IPS DF 19.7 (cell line): Measurements from ENCODE around the gene TAF9B.
"Not testable (repeated sequence)": the region's sequence is repeated elsewhere in the genome, so short reads cannot be mapped to it uniquely, and the experiment has no call there.

Experiments used
- DNase-seq: peaks from one replicate; pipeline ENCODE4 v3.0.0-alpha.2; 2013; ENCODE audit warnings: low read depth, low spot score

The TAF9B gene, protein sequence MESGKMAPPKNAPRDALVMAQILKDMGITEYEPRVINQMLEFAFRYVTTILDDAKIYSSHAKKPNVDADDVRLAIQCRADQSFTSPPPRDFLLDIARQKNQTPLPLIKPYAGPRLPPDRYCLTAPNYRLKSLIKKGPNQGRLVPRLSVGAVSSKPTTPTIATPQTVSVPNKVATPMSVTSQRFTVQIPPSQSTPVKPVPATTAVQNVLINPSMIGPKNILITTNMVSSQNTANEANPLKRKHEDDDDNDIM

GRCh38 chrX:78139160-78140123 lies at the start of gene TAF9B:
Gene TAF9B, minus strand, starts transcription at chrX:78139650. Its CDS starts 39 bp downstream, at chrX:78139611.
- peak; percentile 30 for DNase-seq

- DNase-seq, result no peak
Observed at GRCh38 chrX:78182881-78183280, 43.4 kb upstream of the TAF9B start.

DNA sequence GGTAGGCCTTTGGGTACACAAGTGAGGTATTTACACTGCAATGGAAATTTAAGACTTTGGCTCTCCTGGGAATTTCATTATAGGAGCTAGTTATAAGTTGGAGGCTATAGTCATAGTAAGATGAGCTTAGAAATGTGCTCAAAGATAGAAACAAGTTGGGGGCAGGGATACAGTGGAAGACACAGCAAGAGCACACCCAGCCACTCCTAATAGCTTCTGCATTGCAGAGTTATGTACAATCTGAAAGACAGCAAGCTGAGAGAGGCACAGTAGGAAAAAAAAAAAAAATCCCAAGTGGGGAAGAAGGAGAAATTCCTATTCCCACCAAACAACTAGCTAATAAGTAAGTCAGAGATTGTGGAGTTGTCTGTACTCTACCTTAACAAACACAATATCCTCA lies 41.9 kb upstream of the TAF9B start:
- DNase-seq, result no peak

DNA sequence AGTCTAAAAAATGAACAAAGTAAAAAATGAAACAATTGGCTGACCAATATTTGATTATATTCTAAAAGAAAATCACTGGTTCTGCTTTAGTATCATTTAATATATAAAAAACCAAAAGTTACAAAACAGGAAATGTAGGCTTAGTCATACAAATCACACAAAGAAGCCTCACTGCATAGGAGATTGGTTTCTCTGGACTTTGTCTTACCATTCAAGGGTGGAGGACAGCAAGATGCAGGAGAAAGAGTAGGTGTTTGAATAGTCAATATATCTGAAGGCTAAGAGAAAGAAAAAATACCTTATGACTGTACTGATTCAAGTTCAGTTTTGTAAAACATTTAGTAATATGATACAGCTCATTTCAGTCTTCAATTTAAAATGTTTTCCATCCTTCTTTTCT lies 28.6 kb upstream of the TAF9B start:
- no peak for DNase-seq

GRCh38 chrX:78165425-78165824 lies 26.0 kb upstream of the TAF9B start:
- no peak for DNase-seq

GRCh38 chrX:78163175-78163574 lies 23.7 kb upstream of the TAF9B start:
- not testable (repeated sequence) for DNase-seq

DNA sequence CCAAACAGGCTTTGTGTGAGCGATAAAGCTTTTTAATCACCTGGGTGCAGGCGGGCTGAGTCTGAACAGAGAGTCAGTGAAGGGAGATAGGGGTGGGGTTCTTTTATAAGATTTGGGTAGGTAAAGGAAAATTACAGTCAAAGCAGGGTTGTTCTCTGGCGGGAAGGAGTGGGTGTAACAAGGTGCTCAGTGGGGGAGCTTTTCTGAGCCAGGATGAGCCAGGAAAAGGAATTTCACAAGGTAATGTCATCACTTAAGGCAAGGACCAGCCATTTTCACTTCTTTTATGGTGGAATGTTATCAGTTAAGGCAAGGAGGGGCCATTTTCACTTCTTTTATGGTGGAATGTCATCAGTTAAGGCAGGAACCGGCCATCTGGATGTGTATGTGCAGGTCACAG lies 21.3 kb upstream of the TAF9B start:
- DNase-seq, result not testable (repeated sequence)

DNA sequence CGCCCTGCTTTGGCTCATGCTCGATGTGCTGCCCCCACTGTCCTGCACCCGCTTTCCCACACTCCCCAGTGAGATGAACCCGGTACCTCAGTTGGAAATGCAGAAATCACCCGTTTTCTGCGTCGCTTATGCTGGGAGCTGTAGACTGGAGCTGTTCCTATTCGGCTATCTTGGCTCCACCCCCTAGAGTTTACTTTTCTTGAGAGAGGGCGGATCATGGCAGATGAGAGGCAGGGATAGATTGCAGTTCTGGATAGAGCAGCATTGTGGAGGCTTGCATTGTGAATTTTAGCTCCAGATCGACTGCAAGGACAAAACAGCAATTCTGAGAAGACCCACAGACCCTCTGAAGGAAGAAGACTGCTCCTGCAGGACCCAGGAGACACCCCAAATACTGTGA lies 18.4 kb upstream of the TAF9B start:
- not testable (repeated sequence) for DNase-seq

DNA sequence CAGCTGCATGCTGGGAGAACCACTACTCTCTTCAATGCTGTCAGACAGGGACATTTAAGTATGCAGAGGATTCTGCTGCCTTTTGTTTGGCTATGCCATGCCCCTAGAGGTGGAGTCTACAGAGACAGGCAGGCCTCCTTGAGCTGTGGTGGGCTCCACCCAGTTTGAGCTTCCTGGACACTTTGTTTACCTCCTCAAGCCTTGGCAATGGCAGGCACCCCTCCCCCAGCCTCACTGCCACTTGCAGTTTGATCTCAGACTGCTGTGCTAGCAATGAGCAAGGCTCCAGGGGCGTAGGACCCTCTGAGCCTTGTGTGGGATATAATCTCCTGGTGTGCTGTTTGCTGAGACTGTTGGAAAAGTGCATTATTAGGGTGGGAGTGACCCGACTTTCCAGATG lies 17.9 kb upstream of the TAF9B start:
- not testable (repeated sequence) for DNase-seq

DNA sequence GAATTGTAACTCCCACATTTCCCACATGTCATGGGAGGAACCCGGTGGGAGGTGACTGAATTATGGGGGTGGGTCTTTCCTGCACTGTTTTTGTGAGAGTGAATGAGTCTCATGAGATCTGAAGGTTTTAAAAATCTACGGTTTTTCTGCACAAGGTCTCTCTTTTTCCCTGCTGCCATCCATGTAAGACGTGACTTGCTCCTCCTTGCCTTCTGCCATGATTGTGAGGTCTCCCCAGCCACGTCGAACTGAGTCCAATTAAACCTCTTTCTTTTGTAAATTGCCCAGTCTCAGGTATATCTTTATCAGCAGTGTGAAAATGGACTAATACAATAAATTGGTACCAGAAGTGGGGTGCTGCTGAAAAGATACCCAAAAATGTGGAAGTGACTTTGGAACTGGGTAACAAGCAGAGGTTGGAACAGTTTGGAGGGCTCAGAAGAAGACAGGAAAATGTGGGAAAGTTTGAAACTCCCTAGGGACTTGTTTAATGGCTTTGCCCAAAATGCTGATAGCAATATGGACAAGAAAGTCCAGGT lies 7.6 kb upstream of the TAF9B start:
- DNase-seq, result not testable (repeated sequence)

GRCh38 chrX:78140206-78140605 lies 756 bp upstream of the TAF9B start:
- DNase-seq, result no peak

GRCh38 chrX:78133238-78133960 lies 6.1 kb downstream of the TAF9B start:
- no peak for DNase-seq

GRCh38 chrX:78131117-78131516 lies 8.3 kb downstream of the TAF9B start:
- no peak for DNase-seq

DNA sequence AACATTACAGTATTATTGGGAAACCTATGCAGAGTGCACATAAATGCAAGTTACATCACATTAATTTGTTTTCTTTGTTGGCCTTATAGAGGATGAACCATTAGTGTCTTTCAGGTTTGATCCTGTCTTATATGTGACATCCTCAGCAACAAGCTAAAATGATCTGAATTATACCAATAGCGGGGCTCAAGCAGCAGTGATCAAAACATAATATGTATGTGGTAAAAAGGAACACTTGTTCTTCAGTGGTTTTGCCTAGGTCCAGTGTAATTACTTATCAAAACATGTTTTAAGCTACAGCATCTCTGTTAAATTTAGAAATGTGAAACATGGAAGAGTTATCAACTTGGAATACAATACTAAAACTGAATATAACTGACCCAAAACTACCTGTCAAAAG lies 9.1 kb downstream of the TAF9B start:
- no peak for DNase-seq

DNA sequence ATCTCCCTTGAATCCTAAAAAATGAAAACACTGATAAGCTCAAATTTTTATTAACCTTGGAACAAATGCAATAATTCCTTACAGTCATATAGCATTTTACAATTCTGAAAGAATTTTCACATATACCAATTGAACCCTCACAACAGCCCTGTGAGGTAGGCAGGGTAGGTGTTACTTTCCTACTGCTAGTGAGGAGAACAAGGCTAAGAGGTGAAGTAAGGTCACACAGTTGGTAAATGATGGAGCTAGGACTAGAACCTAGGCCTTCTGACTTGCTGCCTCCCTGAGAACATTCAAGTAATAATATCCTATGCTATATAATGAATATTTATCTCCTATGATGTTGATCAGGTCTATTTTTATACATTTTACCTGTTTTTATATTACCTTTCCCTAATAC lies 9.7 kb downstream of the TAF9B start:
- DNase-seq, result no peak

DNA sequence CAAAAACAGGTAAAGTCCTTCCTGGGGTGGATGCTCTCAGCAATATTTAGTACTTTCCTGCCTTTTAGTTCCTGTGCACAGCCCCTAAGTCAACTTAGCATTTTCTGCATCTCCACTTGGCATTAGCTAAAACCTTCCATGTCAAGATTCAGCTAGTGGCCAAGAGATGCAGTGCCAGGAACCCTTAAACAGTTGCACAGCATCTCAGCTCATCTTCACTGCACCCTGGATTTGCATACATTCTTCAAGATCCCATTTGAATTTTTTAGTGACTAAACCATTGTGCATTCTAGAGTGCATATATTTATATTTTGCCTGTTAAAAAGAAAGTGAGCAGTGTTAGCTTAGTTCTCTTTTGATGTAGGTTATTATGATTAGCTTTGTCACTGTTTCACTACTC lies 13.7 kb downstream of the TAF9B start:
- not testable (repeated sequence) for DNase-seq

DNA sequence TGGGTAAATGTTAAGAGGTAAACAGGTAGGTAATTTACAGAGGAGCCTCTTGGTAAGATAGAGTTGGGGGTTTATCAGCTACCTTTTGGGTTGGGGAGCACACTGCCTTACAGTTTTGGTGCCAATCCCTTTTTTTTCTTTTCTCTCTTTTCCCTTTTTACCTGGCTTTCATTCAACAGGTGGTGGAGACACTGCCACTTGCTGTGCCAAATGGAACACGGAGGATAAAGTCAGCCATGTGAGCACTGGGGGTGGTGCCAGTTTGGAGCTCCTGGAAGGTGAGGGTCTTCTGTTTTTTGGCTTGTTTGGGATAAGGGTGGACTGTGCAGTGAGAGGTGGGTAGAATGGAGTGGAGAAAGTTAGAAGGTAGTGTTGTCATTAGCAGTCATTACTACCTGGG lies 14.3 kb downstream of the TAF9B start:
- DNase-seq, result no peak

DNA sequence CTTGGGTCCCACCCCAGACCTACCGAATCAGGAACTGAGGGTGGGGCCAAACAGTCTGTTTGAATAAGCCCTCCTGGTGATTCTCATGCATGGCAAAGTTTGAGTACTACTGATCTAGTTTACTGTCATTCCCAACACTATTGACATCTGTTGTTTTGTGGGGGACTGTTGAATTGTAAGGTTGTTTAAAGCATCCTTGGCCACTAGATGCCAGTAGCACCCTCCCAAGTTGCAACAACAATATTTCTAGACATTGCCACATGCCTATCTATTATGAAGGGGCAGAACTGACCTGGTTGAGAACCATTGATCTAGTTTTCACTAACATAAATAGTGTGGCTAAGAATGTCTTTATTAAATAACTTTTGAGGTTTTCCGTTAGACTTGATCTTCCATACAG lies 15.1 kb downstream of the TAF9B start:
- DNase-seq, result no peak

DNA sequence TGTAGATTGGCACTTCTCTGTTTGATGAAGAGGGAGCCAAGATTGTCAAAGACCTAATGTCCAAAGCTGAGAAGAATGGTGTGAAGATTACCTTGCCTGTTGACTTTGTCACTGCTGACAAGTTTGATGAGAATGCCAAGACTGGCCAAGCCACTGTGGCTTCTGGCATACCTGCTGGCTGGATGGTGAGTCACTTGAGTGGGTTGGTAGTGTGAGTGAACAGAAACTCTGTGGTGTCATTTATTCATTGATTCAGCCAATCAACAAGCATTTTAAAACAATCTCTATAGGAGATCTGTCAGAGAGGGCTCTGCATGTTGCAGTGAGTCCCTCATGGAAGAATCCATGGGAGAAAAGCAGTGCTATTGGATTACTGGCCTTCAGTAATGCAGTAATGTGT lies 16.3 kb downstream of the TAF9B start:
- DNase-seq, result no peak

- no peak for DNase-seq
Observed at GRCh38 chrX:78119521-78120227, 19.8 kb downstream of the TAF9B start.

GRCh38 chrX:78118628-78119027 lies 20.8 kb downstream of the TAF9B start:
- DNase-seq, result no peak
